NK-92 treated with Interleukin-12 subunit alpha and Interleukin-12 subunit beta, amount 100 ng/mL, for 24 hours (cell line): ENCODE data around the gene DNMT1.
A peak's percentile ranks its signal among the peaks of the same experiment; 100 is the strongest.

Source experiments
- DNase-seq: peaks from one replicate; lab custom pipeline; 2025; lab: John Stamatoyannopoulos, UW

DNMT1 gene

GRCh38 chr19:10112895-10113591, 81.7 kb downstream of the DNMT1 start:
- DNase-seq: no peak

GRCh38 chr19:10112037-10112761, 82.6 kb downstream of the DNMT1 start:
- DNase-seq: no peak

- DNase-seq: no peak
Observed at GRCh38 chr19:10111405-10111811, 83.3 kb downstream of the DNMT1 start, which contains the start of gene P2RY11. Gene P2RY11, plus strand, starts transcription at chr19:10111693. Its CDS starts 29 bp downstream, at chr19:10111722.

GRCh38 chr19:10110972-10111317, 83.8 kb downstream of the DNMT1 start:
- no peak for DNase-seq

- DNase-seq: no peak
Observed at GRCh38 chr19:10110076-10110971, 84.4 kb downstream of the DNMT1 start.

- DNase-seq: no peak
Observed at GRCh38 chr19:10109528-10109927, 85.2 kb downstream of the DNMT1 start.

GRCh38 chr19:10107817-10108367, 86.9 kb downstream of the DNMT1 start:
- DNase-seq: no peak

GRCh38 chr19:10107254-10107653, 87.5 kb downstream of the DNMT1 start:
- no peak for DNase-seq

GRCh38 chr19:10106100-10106936, 88.4 kb downstream of the DNMT1 start, which contains the start of gene PPAN:
Gene PPAN, plus strand, starts transcription at chr19:10106362. Its CDS starts 33 bp downstream, at chr19:10106395.
- DNase-seq: peak; percentile 98

- peak; percentile 74 for DNase-seq
Observed at GRCh38 chr19:10105509-10106099, 89.1 kb downstream of the DNMT1 start.

GRCh38 chr19:10104665-10105508, 89.9 kb downstream of the DNMT1 start:
- peak; percentile 76 for DNase-seq

GRCh38 chr19:10104130-10104513, 90.6 kb downstream of the DNMT1 start:
- DNase-seq: no peak

- no peak for DNase-seq
Observed at GRCh38 chr19:10102787-10103236, 91.9 kb downstream of the DNMT1 start.

- no peak for DNase-seq
Observed at GRCh38 chr19:10100163-10100785, 94.5 kb downstream of the DNMT1 start.

- no peak for DNase-seq
Observed at GRCh38 chr19:10096615-10096963, 98.2 kb downstream of the DNMT1 start.

GRCh38 chr19:10095948-10096614, 98.7 kb downstream of the DNMT1 start:
- peak; percentile 76 for DNase-seq

GRCh38 chr19:10095622-10095947, 99.2 kb downstream of the DNMT1 start:
- no peak for DNase-seq

- DNase-seq: no peak
Observed at GRCh38 chr19:10093295-10094186, 101.2 kb downstream of the DNMT1 start.
